ENCODE measurements around the gene TMEM208.

- TF ChIP-seq POLR2AphosphoS5 (IDR thresholded peaks at IDR 0.05; ENCODE audit: borderline replicate concordance, low read depth, low read length) (no peak), EZH2 (IDR thresholded peaks at IDR 0.05) (no peak), FOXP2 (optimal IDR thresholded peaks at IDR 0.05; ENCODE audit: control extremely low read depth, extremely low read length, insufficient read depth) (no peak)
Observed at GRCh38 chr16:67204076-67204475, 22.9 kb upstream of the TMEM208 start.
